HCT116 (cell line): Measurements from ENCODE around the gene SUB1.
"Not testable (repeated sequence)": the region's sequence is repeated elsewhere in the genome, so short reads cannot be mapped to it uniquely, and the experiment has no call there.

Source experiments
- EZH2 ChIP-seq: fragments of 200-600 bp; sonication (generic); IDR thresholded peaks from 2 replicates; pipeline ENCODE4 v1.6.1; 2017; ENCODE audit warnings: antibody characterized with exemption, mixed run types
- POLR2A ChIP-seq: IDR thresholded peaks from 2 replicates; pipeline ENCODE4 v1.7.0; 2011; ENCODE audit warnings: borderline replicate concordance; ENCODE audit not compliant: insufficient read depth, insufficient read length; ENCODE audit errors: extremely low read depth
- POLR2AphosphoS5 ChIP-seq: IDR thresholded peaks from 2 replicates; pipeline ENCODE4 v1.6.1; 2011; ENCODE audit warnings: mild to moderate bottlenecking, low read depth, low read length, moderate library complexity
- SIN3A ChIP-seq: IDR thresholded peaks from 2 replicates; pipeline ENCODE4 v1.6.1; 2012; ENCODE audit warnings: low read depth
- TCF7L2 ChIP-seq: IDR thresholded peaks from 2 replicates; pipeline ENCODE4 v1.7.0; 2011; ENCODE audit warnings: borderline replicate concordance, inconsistent platforms; ENCODE audit not compliant: insufficient read depth, insufficient read length; ENCODE audit errors: extremely low read depth
- TF ChIP-seq, protein P1 (sequence below), 3 experiments: fragments of 200-600 bp in 1 of 3; sonication (generic) in 1 of 3; IDR thresholded peaks in 2 of 3; conservative IDR thresholded peaks in 1 of 3; 2 replicates each; pipeline ENCODE4 v1.5.1; 2012 to 2017; ENCODE audit warnings: low read depth in 2 of 3, low read length in 2 of 3, antibody characterized with exemption in 1 of 3, borderline replicate concordance in 1 of 3, control low read depth in 1 of 3, mild to moderate bottlenecking in 1 of 3, mixed read lengths in 1 of 3, mixed run types in 1 of 3, moderate library complexity in 1 of 3; ENCODE audit not compliant: insufficient read depth in 1 of 3

GRCh38 chr5:32552491-32552890, 32.9 kb upstream of the SUB1 start:
- TF ChIP-seq, protein P1, sequence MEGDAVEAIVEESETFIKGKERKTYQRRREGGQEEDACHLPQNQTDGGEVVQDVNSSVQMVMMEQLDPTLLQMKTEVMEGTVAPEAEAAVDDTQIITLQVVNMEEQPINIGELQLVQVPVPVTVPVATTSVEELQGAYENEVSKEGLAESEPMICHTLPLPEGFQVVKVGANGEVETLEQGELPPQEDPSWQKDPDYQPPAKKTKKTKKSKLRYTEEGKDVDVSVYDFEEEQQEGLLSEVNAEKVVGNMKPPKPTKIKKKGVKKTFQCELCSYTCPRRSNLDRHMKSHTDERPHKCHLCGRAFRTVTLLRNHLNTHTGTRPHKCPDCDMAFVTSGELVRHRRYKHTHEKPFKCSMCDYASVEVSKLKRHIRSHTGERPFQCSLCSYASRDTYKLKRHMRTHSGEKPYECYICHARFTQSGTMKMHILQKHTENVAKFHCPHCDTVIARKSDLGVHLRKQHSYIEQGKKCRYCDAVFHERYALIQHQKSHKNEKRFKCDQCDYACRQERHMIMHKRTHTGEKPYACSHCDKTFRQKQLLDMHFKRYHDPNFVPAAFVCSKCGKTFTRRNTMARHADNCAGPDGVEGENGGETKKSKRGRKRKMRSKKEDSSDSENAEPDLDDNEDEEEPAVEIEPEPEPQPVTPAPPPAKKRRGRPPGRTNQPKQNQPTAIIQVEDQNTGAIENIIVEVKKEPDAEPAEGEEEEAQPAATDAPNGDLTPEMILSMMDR (IDR thresholded peaks at IDR 0.05 in 2 of 3, conservative IDR thresholded peaks at IDR 0.05 in 1 of 3; ENCODE audit: borderline replicate concordance in 1 of 3, insufficient read depth in 1 of 3, low read depth in 2 of 3, low read length in 2 of 3), result not testable (repeated sequence)
- TF ChIP-seq TCF7L2, SIN3A, POLR2A, EZH2, POLR2AphosphoS5: not testable (repeated sequence)
